Activated T-helper 2 cell treated with anti-CD3 and anti-CD28 coated beads, Interferon-gamma antibody, Interleukin-2, Interleukin-4, amounts not matched to agents 10 μg/mL and 5 μg/mL and 100 μg/mL, durations not matched to agents 14 hours and 24 hours and 36 hours (primary cell): ENCODE measurements around the gene PTPRN2. TPM values are rescaled to one million over a fixed set of nuclear protein-coding genes. Genes with fewer than 3 reads are reported as not detected.
"Not testable (repeated sequence)": the region's sequence is repeated elsewhere in the genome, so short reads cannot be mapped to it uniquely, and the experiment has no call there.

Source experiments
- DNase-seq: peaks from one replicate; pipeline ENCODE4 v3.0.0; 2021; ENCODE audit warnings: low spot score
- H3K27ac Mint-ChIP-seq: one replicate; pipeline ENCODE4 v1.8.0; 2021; ENCODE audit warnings: mixed read lengths
- H3K27me3 Mint-ChIP-seq: one replicate; pipeline ENCODE4 v1.8.0; 2021; ENCODE audit warnings: low read depth, mixed read lengths
- H3K36me3 Mint-ChIP-seq: one replicate; pipeline ENCODE4 v1.8.0; 2021; ENCODE audit warnings: low read depth, mixed read lengths
- H3K4me1 Mint-ChIP-seq: one replicate; pipeline ENCODE4 v1.8.0; 2021; ENCODE audit warnings: low read depth, mixed read lengths
- H3K4me3 Mint-ChIP-seq: one replicate; pipeline ENCODE4 v1.8.0; 2021; ENCODE audit warnings: low read depth, mild to moderate bottlenecking, moderate library complexity, mixed read lengths
- H3K9me3 Mint-ChIP-seq: one replicate; pipeline ENCODE4 v1.8.0; 2021; ENCODE audit warnings: mixed read lengths
- intact Hi-C: fragments of 100-400 bp; cut with micrococcal nuclease; formaldehyde crosslinking; loops from one replicate; pipeline ENCODE4 v1.15.1; 2023
- total RNA-seq: library from RNA; stranded (reverse); gene quantifications from 2 replicates; pipeline ENCODE4 v1.2.3, GENCODE V29; 2022

PTPRN2 gene
- total RNA-seq, 1 donor from 2014 or later: 1.3 TPM

- no peak overlapping the region for H3K27ac Mint-ChIP-seq
- DNase-seq: no peak
- intact Hi-C loops: no loop called here
- peaks cover 2% of the 10 kb centered on the region for H3K27me3 Mint-ChIP-seq
- no peaks in the 10 kb centered on the region for H3K4me1 Mint-ChIP-seq
- no peaks in the 10 kb centered on the region for H3K36me3 Mint-ChIP-seq
- no peaks in the 10 kb centered on the region for H3K9me3 Mint-ChIP-seq
- H3K4me3 Mint-ChIP-seq: no peak overlapping the region
Measured at GRCh38 chr7:157901166-157901565, 686.5 kb downstream of the PTPRN2 start.

- no peaks in the 10 kb centered on the region for H3K4me1 Mint-ChIP-seq
- intact Hi-C loops: no loop called here
- H3K36me3 Mint-ChIP-seq: no peaks in the 10 kb centered on the region
Measured at GRCh38 chr7:157900556-157900955, 687.1 kb downstream of the PTPRN2 start.

GRCh38 chr7:157900011-157900410, 687.6 kb downstream of the PTPRN2 start:
- Mint-ChIP-seq H3K36me3 (no peaks in the 10 kb centered on the region), H3K27me3 (peaks cover 2% of the 10 kb centered on the region), H3K27ac (no peak overlapping the region), H3K9me3 (no peaks in the 10 kb centered on the region), H3K4me3 (no peak overlapping the region), H3K4me1 (no peaks in the 10 kb centered on the region)
- intact Hi-C loops: no loop called here
- no peak for DNase-seq

More at GRCh38 chr7:157900556-157900955, 687.1 kb downstream of the PTPRN2 start:
- Mint-ChIP-seq H3K27ac (no peak overlapping the region), H3K9me3 (no peaks in the 10 kb centered on the region), H3K4me3 (no peak overlapping the region), H3K27me3 (peaks cover 2% of the 10 kb centered on the region)
- no peak for DNase-seq

- Mint-ChIP-seq H3K27ac (no peak overlapping the region), H3K4me1 (no peaks in the 10 kb centered on the region), H3K36me3 (no peaks in the 10 kb centered on the region), H3K9me3 (no peaks in the 10 kb centered on the region), H3K27me3 (no peaks in the 10 kb centered on the region), H3K4me3 (no peak overlapping the region)
- DNase-seq: no peak
- intact Hi-C loops: no loop called here
Measured at GRCh38 chr7:157898802-157899505, 688.7 kb downstream of the PTPRN2 start.

DNA sequence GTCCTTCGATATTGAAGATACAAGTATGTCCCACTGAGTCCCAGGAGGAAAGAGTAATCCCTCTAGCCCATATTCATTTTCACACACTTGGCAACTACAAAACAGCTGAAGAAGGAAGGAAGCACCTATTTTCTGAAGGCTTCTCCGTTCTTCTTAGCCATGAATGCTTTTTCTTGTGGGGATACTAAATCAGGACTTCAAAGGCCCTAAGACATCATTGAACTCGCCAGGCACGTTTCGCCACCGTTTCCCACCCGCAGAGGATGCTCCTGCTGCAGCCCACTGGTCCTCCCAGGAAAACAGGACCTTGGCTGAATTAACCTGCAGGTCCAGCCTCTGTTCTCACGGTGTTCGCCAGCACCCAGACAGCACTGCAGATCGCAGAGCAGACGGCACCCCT, 689.4 kb downstream of the PTPRN2 start:
- no peaks in the 10 kb centered on the region for H3K36me3 Mint-ChIP-seq
- no peaks in the 10 kb centered on the region for H3K27me3 Mint-ChIP-seq
- no peak overlapping the region for H3K27ac Mint-ChIP-seq
- H3K4me3 Mint-ChIP-seq: no peak overlapping the region
- H3K9me3 Mint-ChIP-seq: no peaks in the 10 kb centered on the region
- intact Hi-C loops: no loop called here
- no peaks in the 10 kb centered on the region for H3K4me1 Mint-ChIP-seq
- no peak for DNase-seq

DNA sequence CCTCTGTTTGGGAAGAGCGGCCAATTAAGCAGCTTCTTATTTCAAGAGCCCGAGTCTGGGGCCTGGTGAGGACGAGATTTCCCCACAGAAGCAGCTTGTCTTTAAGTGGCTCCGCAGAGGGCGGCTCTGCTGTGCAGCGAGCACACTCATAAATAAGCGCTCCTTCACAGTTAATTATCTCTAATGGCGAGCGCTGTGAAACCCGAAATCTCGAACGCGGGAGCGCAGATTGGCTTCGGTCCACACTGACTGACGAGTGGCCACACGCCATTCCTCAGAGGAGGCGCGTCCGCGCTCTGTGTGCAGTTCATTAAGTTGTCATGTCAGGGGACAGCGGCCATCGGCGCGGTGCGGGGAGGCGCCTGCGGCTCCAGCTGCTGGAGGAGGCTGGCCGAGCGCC, 689.9 kb downstream of the PTPRN2 start:
- Mint-ChIP-seq H3K27me3 (no peaks in the 10 kb centered on the region), H3K9me3 (no peaks in the 10 kb centered on the region), H3K4me3 (no peak overlapping the region), H3K4me1 (no peaks in the 10 kb centered on the region), H3K27ac (no peak overlapping the region), H3K36me3 (no peaks in the 10 kb centered on the region)
- intact Hi-C loops: no loop called here
- DNase-seq: no peak

- H3K9me3 Mint-ChIP-seq: no peaks in the 10 kb centered on the region
- H3K4me1 Mint-ChIP-seq: no peaks in the 10 kb centered on the region
- H3K27ac Mint-ChIP-seq: no peak overlapping the region
- no peaks in the 10 kb centered on the region for H3K36me3 Mint-ChIP-seq
- intact Hi-C loops: no loop called here
- H3K27me3 Mint-ChIP-seq: no peaks in the 10 kb centered on the region
- no peak for DNase-seq
- H3K4me3 Mint-ChIP-seq: no peak overlapping the region
Measured at GRCh38 chr7:157896774-157897555, 690.7 kb downstream of the PTPRN2 start.

DNA sequence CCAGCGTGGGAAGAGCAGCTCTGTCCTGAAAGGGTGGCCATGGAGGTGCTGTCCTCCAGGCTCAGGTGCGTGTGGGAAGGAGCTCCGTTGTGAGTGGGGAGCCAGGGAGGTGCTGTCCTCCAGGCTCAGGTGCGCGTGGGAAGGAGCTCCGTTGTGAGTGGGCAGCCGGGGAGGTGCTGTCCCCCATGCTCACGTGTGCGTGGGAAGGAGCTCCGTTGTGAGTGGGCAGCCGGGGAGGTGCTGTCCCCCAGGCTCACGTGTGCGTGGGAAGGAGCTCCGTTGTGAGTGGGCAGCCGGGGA, 691.3 kb downstream of the PTPRN2 start:
- intact Hi-C loops, H3K27me3 Mint-ChIP-seq, H3K4me3 Mint-ChIP-seq, H3K9me3 Mint-ChIP-seq, H3K4me1 Mint-ChIP-seq, H3K27ac Mint-ChIP-seq, DNase-seq, H3K36me3 Mint-ChIP-seq: not testable (repeated sequence)

DNA sequence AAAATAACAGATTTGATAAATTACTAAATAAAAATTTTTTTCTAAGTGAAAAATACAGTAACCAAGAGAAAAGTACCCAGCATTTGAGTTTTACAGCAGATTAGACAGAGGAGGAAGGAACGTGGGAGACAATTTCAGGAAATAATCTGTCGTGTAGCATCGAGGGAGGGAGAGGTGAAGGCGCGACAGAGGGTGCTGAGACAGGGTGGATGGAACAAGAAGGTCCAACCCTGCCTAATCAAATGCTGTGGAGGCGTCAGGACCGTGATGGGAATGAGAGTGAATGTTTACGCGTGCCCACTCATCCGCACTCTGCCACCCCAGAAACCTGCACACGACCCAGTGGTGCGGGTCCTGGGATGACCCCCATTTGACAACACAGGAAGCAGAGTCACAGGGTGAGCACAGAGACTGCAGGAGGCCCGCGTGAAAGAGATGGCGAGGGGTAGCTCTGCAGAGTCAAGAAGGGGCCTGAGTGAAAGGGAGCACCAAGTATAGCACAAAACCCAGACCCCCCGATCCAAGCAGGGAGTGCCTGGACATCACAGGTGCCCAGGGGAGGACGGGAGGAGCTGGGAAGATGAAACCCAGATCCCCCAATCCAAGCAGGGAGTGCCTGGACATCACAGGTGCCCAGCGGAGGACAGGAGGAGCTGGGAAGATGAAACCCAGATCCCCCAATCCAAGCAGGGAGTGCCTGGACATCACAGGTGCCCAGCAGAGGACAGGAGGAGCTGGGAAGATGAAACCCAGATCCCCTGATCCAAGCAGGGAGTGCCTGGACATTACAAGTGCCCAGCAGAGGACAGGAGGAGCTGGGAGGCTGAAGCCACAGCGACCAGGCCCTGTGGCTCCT, 691.9 kb downstream of the PTPRN2 start:
- intact Hi-C loops: no loop called here
- H3K27ac Mint-ChIP-seq: no peak overlapping the region
- H3K4me3 Mint-ChIP-seq: no peak overlapping the region

DNA sequence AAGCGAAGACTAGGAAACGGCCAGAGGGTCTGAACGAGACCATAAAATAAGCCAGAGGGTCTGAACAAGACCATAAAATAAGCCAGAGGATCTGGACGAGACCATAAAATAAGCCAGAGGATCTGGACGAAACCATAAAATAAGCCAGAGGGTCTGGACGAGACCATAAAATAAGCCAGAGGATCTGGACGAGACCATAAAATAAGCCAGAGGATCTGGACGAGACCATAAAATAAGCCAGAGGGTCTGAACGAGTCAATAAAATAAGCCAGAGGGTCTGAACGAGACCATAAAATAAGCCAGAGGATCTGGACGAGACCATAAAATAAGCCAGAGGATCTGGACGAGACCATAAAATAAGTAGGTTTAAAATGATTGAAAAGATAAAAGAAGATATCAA, 692.5 kb downstream of the PTPRN2 start:
- H3K4me1 Mint-ChIP-seq, H3K27ac Mint-ChIP-seq, intact Hi-C loops, H3K9me3 Mint-ChIP-seq, H3K36me3 Mint-ChIP-seq, H3K4me3 Mint-ChIP-seq, DNase-seq, H3K27me3 Mint-ChIP-seq: not testable (repeated sequence)

More for the DNA sequence above, 691.9 kb downstream of the PTPRN2 start:
- no peaks in the 10 kb centered on the region for H3K9me3 Mint-ChIP-seq
- H3K36me3 Mint-ChIP-seq: no peaks in the 10 kb centered on the region
- no peaks in the 10 kb centered on the region for H3K27me3 Mint-ChIP-seq
- H3K4me1 Mint-ChIP-seq: peaks cover 6% of the 10 kb centered on the region
- DNase-seq: no peak

DNA sequence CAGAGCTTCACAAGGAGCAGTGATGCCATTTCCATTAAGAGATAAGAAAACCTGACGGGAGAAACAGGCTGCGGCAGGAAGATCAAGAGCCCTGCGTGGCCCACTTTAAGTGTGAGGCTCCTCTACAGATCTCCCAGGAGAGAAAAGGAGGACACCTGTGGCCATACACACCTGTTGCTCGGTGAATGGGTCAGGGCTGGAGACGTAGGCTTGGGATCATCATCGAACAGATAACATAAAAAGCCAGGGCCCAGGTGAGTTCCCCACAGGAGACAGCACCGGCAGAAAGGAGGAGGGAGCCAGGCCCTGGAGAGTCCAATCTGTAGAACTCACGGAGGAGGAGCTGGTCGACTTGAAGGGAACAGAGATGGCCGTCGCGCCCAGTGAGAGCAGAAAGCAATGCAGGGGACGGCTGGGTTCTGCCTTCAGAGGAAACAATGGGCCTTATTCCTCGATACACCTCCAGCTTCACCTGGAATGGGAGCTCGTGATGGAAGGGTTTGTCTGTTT, 694.0 kb downstream of the PTPRN2 start:
- H3K36me3 Mint-ChIP-seq: no peaks in the 10 kb centered on the region
- H3K4me1 Mint-ChIP-seq: peaks cover 8% of the 10 kb centered on the region
- H3K9me3 Mint-ChIP-seq: no peaks in the 10 kb centered on the region
- no peak overlapping the region for H3K27ac Mint-ChIP-seq
- DNase-seq: no peak
- intact Hi-C loops: no loop called here
- no peak overlapping the region for H3K4me3 Mint-ChIP-seq
- H3K27me3 Mint-ChIP-seq: no peaks in the 10 kb centered on the region

GRCh38 chr7:157892751-157893523, 694.7 kb downstream of the PTPRN2 start:
- intact Hi-C loops: no loop called here
- H3K4me1 Mint-ChIP-seq: peaks cover 8% of the 10 kb centered on the region
- H3K27ac Mint-ChIP-seq: no peak overlapping the region
- H3K4me3 Mint-ChIP-seq: no peak overlapping the region
- H3K27me3 Mint-ChIP-seq: no peaks in the 10 kb centered on the region
- no peaks in the 10 kb centered on the region for H3K9me3 Mint-ChIP-seq
- H3K36me3 Mint-ChIP-seq: no peaks in the 10 kb centered on the region
- no peak for DNase-seq
